GM10266 (cell line): ENCODE measurements around the gene GNPNAT1.
A peak's percentile ranks its signal among the peaks of the same experiment; 100 is the strongest.

Experiments used
- DNase-seq: peaks from one replicate; pipeline ENCODE4 v3.0.0; 2012; ENCODE audit errors: extremely low spot score
- CTCF ChIP-seq: IDR thresholded peaks from 2 replicates; pipeline ENCODE4 v1.5.1; 2012; ENCODE audit warnings: mild to moderate bottlenecking, low read depth; ENCODE audit not compliant: control insufficient read depth, insufficient read depth; ENCODE audit errors: missing control alignments

The GNPNAT1 gene

GRCh38 chr14:52791223-52792096, at the start of gene GNPNAT1:
TSS of gene GNPNAT1 (minus strand) at chr14:52791607. CDS start at chr14:52784650, 6,957 bp downstream.
- no peak for TF ChIP-seq CTCF
- DNase-seq, result peak; percentile 92

GRCh38 chr14:52840877-52841276, 49.5 kb upstream of the GNPNAT1 start:
- DNase-seq, result no peak
- no peak for TF ChIP-seq CTCF

GRCh38 chr14:52837451-52837850, 46.0 kb upstream of the GNPNAT1 start:
- no peak for TF ChIP-seq CTCF
- DNase-seq, result no peak

- DNase-seq, result no peak
- no peak for TF ChIP-seq CTCF
Measured at GRCh38 chr14:52836063-52836462, 44.7 kb upstream of the GNPNAT1 start.

GRCh38 chr14:52835122-52835903, 43.9 kb upstream of the GNPNAT1 start:
- no peak for DNase-seq
- TF ChIP-seq CTCF, result no peak

GRCh38 chr14:52834440-52834842, 43.0 kb upstream of the GNPNAT1 start:
- no peak for TF ChIP-seq CTCF
- no peak for DNase-seq

GRCh38 chr14:52833891-52834290, 42.5 kb upstream of the GNPNAT1 start:
- no peak for DNase-seq
- no peak for TF ChIP-seq CTCF
